Esophagus muscularis mucosa (tissue), 4 donors: ENCODE data around the gene LARGE1.

Experiments
- CTCF ChIP-seq, 3 experiments: fragments of 200-600 bp in 2 of 3; fragments of 450-650 bp in 1 of 3; sonication (generic) in 2 of 3; IDR thresholded peaks; one replicate each; pipeline ENCODE4 v1.5.1; 2017 to 2019; ENCODE audit warnings: antibody characterized with exemption in 3 of 3, mild to moderate bottlenecking in 2 of 3, moderate library complexity in 1 of 3
- EP300 ChIP-seq: sonication (generic); formaldehyde crosslinking; IDR thresholded peaks from one replicate; pipeline ENCODE4 v1.6.1; 2017; ENCODE audit warnings: antibody characterized with exemption
- POLR2A ChIP-seq: fragments of 450-650 bp; IDR thresholded peaks from one replicate; pipeline ENCODE4 v1.6.1; 2017; ENCODE audit warnings: antibody characterized with exemption, moderate library complexity, mild to moderate bottlenecking, low read depth
- POLR2AphosphoS5 ChIP-seq, 2 donors: sonication (generic); formaldehyde crosslinking; IDR thresholded peaks; one replicate each; pipeline ENCODE4 v1.6.1; 2017; ENCODE audit warnings: antibody characterized with exemption in 2 of 2

- TF ChIP-seq CTCF (IDR thresholded peaks at IDR 0.05) (no peak), POLR2AphosphoS5 (IDR thresholded peaks at IDR 0.05) (no peak), POLR2A (no peak), EP300 (no peak)
Measured at GRCh38 chr22:33895444-33895843, 24.8 kb downstream of the LARGE1 start.
